Adrenal gland (tissue), 12 donors: ENCODE data around the gene KLC1. TPM values are rescaled to one million over a fixed set of nuclear protein-coding genes. Genes with fewer than 3 reads are reported as not detected.

ENCODE experiments used
- DNase-seq, 7 donors: peaks; one replicate each; pipeline ENCODE4 v3.0.0-alpha.2; 2019 to 2020
- H3K27ac ChIP-seq, 5 donors: fragments of 200-600 bp; sonication (generic) in 4 of 5; 1 replicate in 3 of 5; 2 replicates in 2 of 5; pipeline versions ENCODE4 v1.5.1 to v1.8.0; 2016 to 2020; ENCODE audit warnings: mild to moderate bottlenecking in 1 of 5
- H3K27me3 ChIP-seq: fragments of 200-600 bp; 2 replicates; pipeline ENCODE4 v1.8.0; 2021
- H3K36me3 ChIP-seq, 2 donors: fragments of 200-600 bp; replicated peaks in 1 of 2; 1 replicate in 1 of 2; 2 replicates in 1 of 2; pipeline versions ENCODE4 v1.5.1 to v1.8.0; 2018 to 2022
- H3K4me1 ChIP-seq, 2 donors: fragments of 200-600 bp; replicated peaks in 1 of 2; 1 replicate in 1 of 2; 2 replicates in 1 of 2; pipeline versions ENCODE4 v1.5.1 to v1.8.0; 2018 to 2021
- H3K4me3 ChIP-seq, 4 donors: fragments of 200-600 bp; sonication (generic) in 3 of 4; one replicate each; pipeline ENCODE4 v1.5.1; 2016 to 2018
- H3K9me3 ChIP-seq, 3 donors: fragments of 200-600 bp; sonication (generic) in 1 of 3; replicated peaks in 1 of 3; 1 replicate in 2 of 3; 2 replicates in 1 of 3; pipeline versions ENCODE4 v1.5.1 to v1.8.0; 2016 to 2021
- POLR2A ChIP-seq, 2 donors: fragments of 450-650 bp; IDR thresholded peaks; one replicate each; pipeline ENCODE4 v1.6.1; 2017; ENCODE audit warnings: antibody characterized with exemption in 2 of 2, mild to moderate bottlenecking in 2 of 2, moderate library complexity in 1 of 2
- WGBS, 4 donors: extraction: QIAGEN DNeasy Blood & Tissue Kit in 2 of 4; methylation state at CpG; one replicate each; pipeline versions ENCODE4 v1.1.5 to v1.1.7; 2013 to 2017; 5-methylcytosine and 5-hydroxymethylcytosine counted together
- intact Hi-C, 2 donors: fragments of 100-400 bp; cut with DNase I; formaldehyde crosslinking; loops; one replicate each; pipeline versions ENCODE4 v1.14.1 to v1.15.0; 2022 to 2023
- polyA plus RNA-seq, 3 donors: library from polyadenylated mRNA; stranded (reverse); fragments of 200-250 nt in 2 of 3; fragments of 350-450 nt in 1 of 3; fragmentation: Illumina TruSeq in 1 of 3; extraction: RNeasy Lipid Tissue Mini Kit (QIAGEN cat#74804) in 1 of 3; gene quantifications; one replicate each; pipeline ENCODE4 v1.2.3, GENCODE V29; 2013 to 2014
- total RNA-seq, 9 donors: library from RNA; depleted of rRNA in 4 of 9; stranded (reverse); fragments of >200 nt in 4 of 9; fragments of 120-200 nt in 1 of 9; fragmentation: NEBNext Ultra II Directional in 1 of 9; extraction: Animal tissue kit (Norgen Biotek cat#: 25700) in 1 of 9; gene quantifications; one replicate each; pipeline versions ENCODE4 v1.1.0 to v1.2.4, GENCODE V29; 2013 to 2023
- TF ChIP-seq, protein P1 (sequence below), 6 experiments: fragments of 450-650 bp in 4 of 6; fragments of 200-600 bp in 2 of 6; sonication (generic) in 1 of 6; IDR thresholded peaks; 1 replicate in 5 of 6; 2 replicates in 1 of 6; pipeline versions ENCODE4 v1.5.1 to v1.8.0; 2016 to 2021; ENCODE audit warnings: antibody characterized with exemption in 6 of 6, mild to moderate bottlenecking in 2 of 6, moderate library complexity in 1 of 6
- donor health status: healthy with polysubstance abuse.
- donor health status: Bipolar disorder and iron deficiency.
- donor health status: DM: yes; HTN: yes; CAD: no.
- donor health status: DM: no; HTN: no; CAD: no.
- donor health status: DM: no; HTN: no; CAD: no.
- donor health status: DM: yes; HTN: yes; CAD: no.

KLC1 gene
- total and polyA plus RNA-seq, 12 donors, result 70.7 to 248 (median 125) TPM

DNA sequence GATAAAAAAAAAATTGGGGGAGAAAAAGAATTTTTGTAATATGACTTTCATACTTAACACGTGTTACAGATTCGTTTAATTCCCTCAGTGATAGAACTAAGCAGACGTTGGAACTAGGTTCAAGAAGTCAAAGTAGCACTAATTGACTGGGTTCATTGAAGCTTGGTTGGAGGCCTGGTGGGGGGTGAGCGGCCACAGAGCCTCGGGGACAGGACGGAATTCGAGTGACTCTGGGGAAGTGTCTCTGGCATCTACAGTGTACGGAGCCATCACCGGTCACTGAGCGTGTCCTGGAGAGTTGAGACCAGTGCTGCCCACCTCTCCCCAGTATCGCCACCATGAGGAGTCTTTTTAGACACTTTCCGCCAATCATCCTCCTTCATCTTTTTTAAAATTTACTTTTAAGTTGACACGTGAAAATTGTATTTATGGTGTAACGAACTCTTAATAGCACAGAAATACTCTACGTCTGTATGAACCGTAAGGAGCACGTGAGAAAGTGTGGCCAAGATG is 87.9 kb downstream of the KLC1 start:
- TF ChIP-seq, protein P1, sequence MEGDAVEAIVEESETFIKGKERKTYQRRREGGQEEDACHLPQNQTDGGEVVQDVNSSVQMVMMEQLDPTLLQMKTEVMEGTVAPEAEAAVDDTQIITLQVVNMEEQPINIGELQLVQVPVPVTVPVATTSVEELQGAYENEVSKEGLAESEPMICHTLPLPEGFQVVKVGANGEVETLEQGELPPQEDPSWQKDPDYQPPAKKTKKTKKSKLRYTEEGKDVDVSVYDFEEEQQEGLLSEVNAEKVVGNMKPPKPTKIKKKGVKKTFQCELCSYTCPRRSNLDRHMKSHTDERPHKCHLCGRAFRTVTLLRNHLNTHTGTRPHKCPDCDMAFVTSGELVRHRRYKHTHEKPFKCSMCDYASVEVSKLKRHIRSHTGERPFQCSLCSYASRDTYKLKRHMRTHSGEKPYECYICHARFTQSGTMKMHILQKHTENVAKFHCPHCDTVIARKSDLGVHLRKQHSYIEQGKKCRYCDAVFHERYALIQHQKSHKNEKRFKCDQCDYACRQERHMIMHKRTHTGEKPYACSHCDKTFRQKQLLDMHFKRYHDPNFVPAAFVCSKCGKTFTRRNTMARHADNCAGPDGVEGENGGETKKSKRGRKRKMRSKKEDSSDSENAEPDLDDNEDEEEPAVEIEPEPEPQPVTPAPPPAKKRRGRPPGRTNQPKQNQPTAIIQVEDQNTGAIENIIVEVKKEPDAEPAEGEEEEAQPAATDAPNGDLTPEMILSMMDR (IDR thresholded peaks at IDR 0.05), result no peak
- TF ChIP-seq POLR2A (IDR thresholded peaks at IDR 0.05), result no peak
- DNase-seq, result no peak
- Histone ChIP-seq H3K4me3 (peak overlapping the region in 2 of 4 donors; percentile 64 to 99), H3K27ac (no peak overlapping the region), H3K9me3 (no peaks in the 10 kb centered on the region), H3K36me3 (no peaks in the 10 kb centered on the region), H3K4me1 (peaks cover 5 to 18% of the 10 kb centered on the region in 2 donors), H3K27me3 (no peaks in the 10 kb centered on the region)
- WGBS, 4 donors, result 82 to 86% (median 84%) methylated on average over 17 of the region's 17 CpGs
- intact Hi-C loops, result no loop called here

DNA sequence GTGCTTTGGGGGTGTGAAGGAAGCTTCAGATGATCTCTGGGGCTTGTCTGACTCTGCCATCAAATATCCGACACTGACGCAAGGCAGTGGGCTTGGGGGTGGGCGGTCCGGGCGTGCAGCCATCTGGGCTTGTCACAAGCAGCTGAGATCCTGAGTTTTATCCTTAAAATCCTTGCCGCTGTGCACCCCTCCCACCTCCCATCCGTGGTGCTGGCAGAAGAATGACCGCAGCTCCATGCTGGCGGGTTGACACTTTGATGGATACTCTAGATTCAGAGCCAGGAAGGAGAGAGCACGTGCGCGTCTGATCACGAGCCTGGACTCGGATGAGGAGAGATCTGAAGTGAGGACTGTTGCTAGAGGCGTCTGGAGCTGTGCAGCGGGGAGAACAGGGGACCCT is 89.6 kb downstream of the KLC1 start:
- no peak overlapping the region for H3K4me3 ChIP-seq
- H3K9me3 ChIP-seq, result no peaks in the 10 kb centered on the region
- no peaks in the 10 kb centered on the region for H3K36me3 ChIP-seq
- peak in 4 of 7 donors; percentile 40 to 75 (median 54) for DNase-seq
- intact Hi-C loops, result no loop called here
- 48 to 65% (median 57%) methylated on average over 8 to 16 of the region's 16 CpGs for WGBS, 4 donors
- no peaks in the 10 kb centered on the region for H3K27me3 ChIP-seq
- no peak overlapping the region for H3K27ac ChIP-seq
- TF ChIP-seq, protein P1 (IDR thresholded peaks at IDR 0.05), result no peak
- no peak for TF ChIP-seq POLR2A (IDR thresholded peaks at IDR 0.05)
- peaks cover 5 to 19% of the 10 kb centered on the region in 2 donors for H3K4me1 ChIP-seq

DNA sequence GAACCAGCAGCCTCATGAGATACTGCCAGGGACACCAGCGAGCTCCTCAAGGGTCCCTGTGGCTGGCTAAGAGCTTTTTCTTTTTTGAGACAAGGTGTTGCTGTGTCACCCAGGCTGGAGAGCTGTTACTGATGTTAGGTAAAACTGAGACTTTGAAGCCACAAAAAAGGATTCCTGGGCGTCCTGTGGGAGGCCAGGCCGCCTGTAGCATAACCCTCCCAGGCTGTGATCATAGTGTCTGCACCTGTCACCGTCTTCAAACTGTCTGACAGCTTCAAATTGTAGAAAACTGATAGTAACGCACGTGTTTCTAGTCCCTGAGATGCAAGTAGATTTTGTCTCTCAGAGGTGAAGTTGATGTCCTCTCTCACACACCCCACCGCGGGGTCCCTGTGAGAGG is 90.7 kb downstream of the KLC1 start:
- Histone ChIP-seq H3K27ac (no peak overlapping the region), H3K27me3 (no peaks in the 10 kb centered on the region), H3K4me3 (no peak overlapping the region), H3K9me3 (no peaks in the 10 kb centered on the region), H3K4me1 (peaks cover 9 to 28% of the 10 kb centered on the region in 2 donors), H3K36me3 (no peaks in the 10 kb centered on the region)
- no peak for DNase-seq
- WGBS, 4 donors, result 93 to 99% (median 95%) methylated on average over 7 to 8 of the region's 8 CpGs
- no peak for TF ChIP-seq POLR2A (IDR thresholded peaks at IDR 0.05)
- TF ChIP-seq, protein P1 (IDR thresholded peaks at IDR 0.05), result no peak
- intact Hi-C loops, result no loop called here

DNA sequence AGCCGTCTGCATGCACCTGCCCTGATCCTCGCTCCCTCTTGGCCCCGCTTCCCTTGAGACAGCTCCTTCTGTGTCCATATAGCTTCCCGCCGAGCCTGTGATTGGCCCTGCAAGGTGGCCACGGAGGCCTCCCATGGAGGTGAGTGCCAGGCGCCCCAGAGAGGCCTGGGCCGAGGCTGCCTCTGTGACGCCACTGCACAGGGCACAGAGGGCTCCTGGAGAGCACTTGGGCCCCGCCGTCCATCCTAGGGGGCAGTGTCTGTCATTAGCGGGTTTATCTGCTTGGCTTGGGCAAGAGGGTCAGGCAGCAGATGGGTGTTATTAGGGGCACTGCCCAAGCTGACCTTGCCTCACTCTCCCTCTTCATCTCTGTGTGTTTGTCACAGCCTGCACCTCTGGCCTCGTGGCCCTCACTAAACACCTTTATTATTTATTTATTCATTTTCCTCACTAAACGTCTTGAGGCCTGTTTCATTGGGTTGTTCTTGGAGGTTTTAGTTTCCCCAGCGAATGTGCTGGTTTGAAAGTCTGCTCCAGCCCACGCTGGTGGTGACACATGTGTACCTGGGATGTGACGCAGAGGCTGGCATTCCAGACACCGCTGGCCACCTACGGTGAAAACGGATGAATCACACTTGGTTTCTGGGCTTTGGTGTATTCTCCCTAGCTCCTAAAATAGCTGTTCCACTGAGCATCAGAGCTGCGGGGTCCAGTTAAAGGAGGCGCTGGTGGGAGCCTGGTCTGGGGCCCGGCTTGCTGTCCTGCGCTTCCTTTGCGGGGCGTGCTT is 92.5 kb downstream of the KLC1 start:
- TF ChIP-seq, protein P1 (IDR thresholded peaks at IDR 0.05), result no peak
- TF ChIP-seq POLR2A (IDR thresholded peaks at IDR 0.05), result no peak
- Histone ChIP-seq H3K27ac (no peak overlapping the region), H3K27me3 (no peaks in the 10 kb centered on the region), H3K36me3 (no peaks in the 10 kb centered on the region), H3K4me1 (peaks cover 13 to 33% of the 10 kb centered on the region in 2 donors), H3K4me3 (no peak overlapping the region), H3K9me3 (no peaks in the 10 kb centered on the region)
- intact Hi-C loops, result no loop called here
- no peak for DNase-seq
- 86 to 92% (median 90%) methylated on average over 18 to 26 of the region's 26 CpGs for WGBS, 4 donors
